CD8-positive, alpha-beta memory T cell (primary cell): ENCODE data around the gene ZNF816. TPM values are rescaled to one million over a fixed set of nuclear protein-coding genes. Genes with fewer than 3 reads are reported as not detected.

Source experiments
- CTCF ChIA-PET: fragments of 350-600 bp; sonication (Branson Sonifier 250); formaldehyde crosslinking; loops from one replicate; lab custom pipeline; 2021; ENCODE audit warnings: antibody characterized with exemption; lab: Charles Lee
- POLR2A ChIA-PET: fragments of 350-600 bp; sonication (Branson Sonifier 250); formaldehyde crosslinking; loops from one replicate; lab custom pipeline; 2021; ENCODE audit warnings: antibody characterized with exemption; lab: Charles Lee
- DNase-seq, 5 donors: peaks; one replicate each; pipeline versions ENCODE4 v3.0.0 to v3.0.0-alpha.2; 2020 to 2022; ENCODE audit warnings: mixed read lengths in 1 of 5
- H3K27ac ChIP-seq: one replicate; pipeline ENCODE4 v1.7.0; 2013; ENCODE audit warnings: low read depth, mild to moderate bottlenecking, low read length, moderate library complexity
- H3K27me3 ChIP-seq: 2 replicates; pipeline ENCODE4 v1.7.0; 2013; ENCODE audit warnings: low read length, mild to moderate bottlenecking; ENCODE audit not compliant: insufficient read depth, poor library complexity, severe bottlenecking
- H3K36me3 ChIP-seq: 2 replicates; pipeline ENCODE4 v1.7.0; 2013; ENCODE audit warnings: mild to moderate bottlenecking, low read length, moderate library complexity; ENCODE audit not compliant: insufficient read depth
- H3K4me1 ChIP-seq: 2 replicates; pipeline ENCODE4 v1.7.0; 2013; ENCODE audit warnings: mild to moderate bottlenecking, low read length, moderate library complexity; ENCODE audit not compliant: insufficient read depth
- H3K4me3 ChIP-seq: 2 replicates; pipeline ENCODE4 v1.7.0; 2013; ENCODE audit warnings: mild to moderate bottlenecking, low read length
- H3K9me3 ChIP-seq: 2 replicates; pipeline ENCODE4 v1.7.0; 2013; ENCODE audit warnings: mild to moderate bottlenecking, low read length
- H3K27ac Mint-ChIP-seq, 8 donors: one replicate each; pipeline ENCODE4 v1.8.0; 2020 to 2021; ENCODE audit warnings: mixed read lengths in 8 of 8, mild to moderate bottlenecking in 6 of 8, inconsistent platforms in 3 of 8, moderate library complexity in 3 of 8
- H3K27me3 Mint-ChIP-seq, 2 donors: one replicate each; pipeline ENCODE4 v1.8.0; 2020 to 2021; ENCODE audit warnings: mixed read lengths in 2 of 2, mild to moderate bottlenecking in 1 of 2, moderate library complexity in 1 of 2
- H3K36me3 Mint-ChIP-seq, 3 donors: one replicate each; pipeline ENCODE4 v1.8.0; 2020 to 2021; ENCODE audit warnings: mixed read lengths in 3 of 3, inconsistent platforms in 1 of 3, mild to moderate bottlenecking in 1 of 3
- H3K4me1 Mint-ChIP-seq, 3 donors: one replicate each; pipeline ENCODE4 v1.8.0; 2020 to 2021; ENCODE audit warnings: mixed read lengths in 3 of 3, inconsistent platforms in 1 of 3, mild to moderate bottlenecking in 1 of 3
- H3K4me3 Mint-ChIP-seq, 7 donors: one replicate each; pipeline ENCODE4 v1.8.0; 2020 to 2021; ENCODE audit warnings: mixed read lengths in 7 of 7, mild to moderate bottlenecking in 6 of 7, moderate library complexity in 4 of 7, inconsistent platforms in 2 of 7
- H3K9me3 Mint-ChIP-seq, 5 donors: one replicate each; pipeline ENCODE4 v1.8.0; 2020 to 2022; ENCODE audit warnings: mixed read lengths in 5 of 5, mild to moderate bottlenecking in 3 of 5, moderate library complexity in 2 of 5, inconsistent platforms in 1 of 5
- polyA plus RNA-seq: library from polyadenylated mRNA; unstranded; fragments of 300-500 nt; fragmentation: Illumina TruSeq; gene quantifications from one replicate; pipeline ENCODE4 v1.2.3, GENCODE V29; 2021
- total RNA-seq, 2 experiments: library from RNA; stranded (reverse); gene quantifications; one replicate each; pipeline ENCODE4 v1.2.3, GENCODE V29; 2021

The ZNF816 gene
- total RNA-seq (10 to 100 TPM; 10.6 to 11.0 TPM), polyA plus RNA-seq (17.1 TPM)

- peaks cover 17% of the 10 kb centered on the region for H3K4me1 ChIP-seq
- peak within 1 kb of the TSS; percentile 71 for H3K27ac ChIP-seq
- Mint-ChIP-seq H3K4me1 (peaks cover 31 to 46% (median 37%) of the 10 kb centered on the region in 3 donors), H3K4me3 (peak within 1 kb of the TSS; percentile 92 to 97 (median 95)), H3K27me3 (no peaks in the 10 kb centered on the region), H3K36me3 (peaks cover 16 to 47% (median 43%) of the 10 kb centered on the region in 3 donors), H3K27ac (peak within 1 kb of the TSS; percentile 79 to 96 (median 94)), H3K9me3 (peaks cover 13 to 43% (median 30%) of the 10 kb centered on the region in 5 donors)
- H3K36me3 ChIP-seq = peaks cover 8% of the 10 kb centered on the region
- CTCF ChIA-PET = interaction anchor here (0.9 kb wide), 1 partner anchor 31 kb away, joined by 4 read pairs; no protein-coding TSS in a partner anchor
- H3K27me3 ChIP-seq = no peaks in the 10 kb centered on the region
- DNase-seq = peak; percentile 96 to 99 (median 99)
- H3K4me3 ChIP-seq = peak within 1 kb of the TSS; percentile 85
- POLR2A ChIA-PET = interaction anchor here (1.0 to 2.3 kb wide), 3 partner anchors 20 to 235 kb away, joined by 3 to 10 read pairs (median 6); no protein-coding TSS in a partner anchor
- peaks cover 37% of the 10 kb centered on the region for H3K9me3 ChIP-seq
These were observed at the start of gene ZNF816 for GRCh38 chr19:52962394-52963246. Gene ZNF816 (minus strand): TSS chr19:52962881. CDS start chr19:52956089, 6,792 bp downstream.

DNA sequence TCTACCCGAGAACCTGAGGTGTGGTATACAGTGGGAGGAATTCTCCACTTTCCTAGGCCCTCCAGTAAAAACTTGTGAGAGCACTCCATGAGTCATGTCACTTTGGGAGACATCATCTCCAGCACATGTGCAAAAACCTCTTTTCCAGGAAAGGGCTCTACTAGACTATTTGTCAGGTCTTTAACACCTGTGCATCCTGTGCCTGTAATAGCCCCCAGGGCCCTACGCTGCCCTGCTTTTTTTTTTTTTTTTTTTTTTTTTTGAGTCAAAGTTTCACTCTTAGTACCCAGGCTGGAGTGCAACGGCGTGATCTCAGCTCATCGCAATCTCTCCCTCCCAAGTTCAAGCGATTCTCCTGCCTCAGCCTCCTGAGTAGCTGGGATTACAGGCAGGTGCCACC, 49.3 kb upstream of the ZNF816 start:
- Mint-ChIP-seq H3K4me1 (no peaks in the 10 kb centered on the region), H3K36me3 (no peaks in the 10 kb centered on the region), H3K4me3 (no peak overlapping the region), H3K27ac (no peak overlapping the region), H3K27me3 (peaks cover 0 to 8% of the 10 kb centered on the region in 2 donors), H3K9me3 (peaks cover 0 to 15% (median 3%) of the 10 kb centered on the region in 5 donors)
- POLR2A ChIA-PET = no interaction called here
- CTCF ChIA-PET = interaction anchor here (1.1 kb wide), 1 partner anchor 8 kb away, joined by 5 read pairs; no protein-coding TSS in a partner anchor
- H3K4me1 ChIP-seq = no peaks in the 10 kb centered on the region
- no peaks in the 10 kb centered on the region for H3K36me3 ChIP-seq
- no peak for DNase-seq
- H3K27me3 ChIP-seq = peaks cover 4% of the 10 kb centered on the region
- no peak overlapping the region for H3K4me3 ChIP-seq
- no peaks in the 10 kb centered on the region for H3K9me3 ChIP-seq
- no peak overlapping the region for H3K27ac ChIP-seq

DNA sequence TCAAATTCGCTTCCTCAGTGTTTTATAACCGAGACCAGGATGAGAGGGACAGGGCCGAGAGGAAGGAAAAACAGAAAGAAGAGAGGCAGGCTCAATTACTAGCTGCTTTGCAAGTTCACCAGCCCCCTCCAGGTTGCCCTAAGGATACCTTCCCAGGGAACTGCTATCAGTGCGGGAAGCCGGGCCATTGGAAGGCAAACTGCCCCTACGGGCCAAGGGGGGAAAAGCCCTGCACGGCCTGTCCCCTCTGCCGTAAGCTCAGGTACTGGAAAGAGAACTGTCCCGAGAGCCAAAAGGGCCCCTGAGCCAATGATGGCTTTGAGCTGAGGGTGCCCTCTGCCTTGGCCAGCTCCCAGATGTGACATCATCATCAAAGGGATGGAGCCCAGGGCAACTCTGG, 47.8 kb upstream of the ZNF816 start:
- peaks cover 0 to 11% (median 2%) of the 10 kb centered on the region in 5 donors for H3K9me3 Mint-ChIP-seq
- H3K27ac Mint-ChIP-seq = no peak overlapping the region
- H3K36me3 ChIP-seq = no peaks in the 10 kb centered on the region
- POLR2A ChIA-PET = no interaction called here
- no peak overlapping the region for H3K4me3 Mint-ChIP-seq
- H3K36me3 Mint-ChIP-seq = no peaks in the 10 kb centered on the region
- no peaks in the 10 kb centered on the region for H3K4me1 Mint-ChIP-seq
- H3K4me1 ChIP-seq = no peaks in the 10 kb centered on the region
- H3K27me3 Mint-ChIP-seq = peaks cover 0 to 8% of the 10 kb centered on the region in 2 donors
- CTCF ChIA-PET = no interaction called here
- H3K9me3 ChIP-seq = no peaks in the 10 kb centered on the region
- no peak for DNase-seq
- H3K27ac ChIP-seq = no peak overlapping the region
- H3K27me3 ChIP-seq = peaks cover 4% of the 10 kb centered on the region
- no peak overlapping the region for H3K4me3 ChIP-seq

- peaks cover 4% of the 10 kb centered on the region for H3K27me3 ChIP-seq
- Mint-ChIP-seq H3K36me3 (no peaks in the 10 kb centered on the region), H3K27me3 (peaks cover 0 to 8% of the 10 kb centered on the region in 2 donors), H3K4me1 (no peaks in the 10 kb centered on the region), H3K9me3 (peaks cover 0 to 9% (median 5%) of the 10 kb centered on the region in 5 donors), H3K4me3 (no peak overlapping the region), H3K27ac (peak overlapping the region in 1 of 8 donors; percentile 58)
- no peak for DNase-seq
- H3K9me3 ChIP-seq = no peaks in the 10 kb centered on the region
- H3K4me1 ChIP-seq = no peaks in the 10 kb centered on the region
- POLR2A ChIA-PET = no interaction called here
- CTCF ChIA-PET = no interaction called here
- no peak overlapping the region for H3K4me3 ChIP-seq
- H3K36me3 ChIP-seq = no peaks in the 10 kb centered on the region
- no peak overlapping the region for H3K27ac ChIP-seq
These were observed 45.5 kb upstream of the ZNF816 start for GRCh38 chr19:53008061-53008778.

- DNase-seq = no peak
- ChIA-PET POLR2A (no interaction called here), CTCF (no interaction called here)
- Mint-ChIP-seq H3K27me3 (peaks cover 0 to 8% of the 10 kb centered on the region in 2 donors), H3K27ac (peak overlapping the region in 1 of 8 donors; percentile 43), H3K4me1 (no peaks in the 10 kb centered on the region), H3K9me3 (peaks cover 0 to 9% (median 5%) of the 10 kb centered on the region in 5 donors), H3K36me3 (no peaks in the 10 kb centered on the region), H3K4me3 (no peak overlapping the region)
- no peak overlapping the region for H3K27ac ChIP-seq
- H3K9me3 ChIP-seq = no peaks in the 10 kb centered on the region
- H3K36me3 ChIP-seq = no peaks in the 10 kb centered on the region
- H3K4me3 ChIP-seq = no peak overlapping the region
- H3K4me1 ChIP-seq = no peaks in the 10 kb centered on the region
- H3K27me3 ChIP-seq = peaks cover 4% of the 10 kb centered on the region
These were observed 44.9 kb upstream of the ZNF816 start for GRCh38 chr19:53007606-53008005.

DNA sequence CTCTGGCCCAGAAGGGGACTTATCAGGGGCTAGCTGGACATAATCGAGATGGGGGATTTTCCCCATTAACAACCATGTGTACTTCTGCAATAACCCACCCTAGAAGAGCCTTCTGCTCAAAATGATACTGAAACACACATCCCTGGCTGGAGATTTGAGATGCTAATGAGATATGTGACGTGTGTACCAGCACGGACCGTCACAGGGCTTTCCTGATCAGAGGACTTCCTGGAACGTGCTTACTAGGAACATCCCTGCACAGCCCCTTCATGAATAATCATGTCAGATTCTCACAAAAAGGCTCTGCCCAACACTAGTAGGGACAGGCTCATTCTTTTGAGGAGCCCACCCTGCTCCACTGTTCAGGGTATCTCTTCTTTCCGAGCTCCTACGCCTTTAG, 44.5 kb upstream of the ZNF816 start:
- peaks cover 0 to 8% of the 10 kb centered on the region in 2 donors for H3K27me3 Mint-ChIP-seq
- no peaks in the 10 kb centered on the region for H3K36me3 Mint-ChIP-seq
- no peak for DNase-seq
- no peak overlapping the region for H3K4me3 ChIP-seq
- no peak overlapping the region for H3K27ac ChIP-seq
- H3K27ac Mint-ChIP-seq = peak overlapping the region in 1 of 8 donors; percentile 43
- H3K4me1 ChIP-seq = no peaks in the 10 kb centered on the region
- H3K4me1 Mint-ChIP-seq = no peaks in the 10 kb centered on the region
- no peak overlapping the region for H3K4me3 Mint-ChIP-seq
- H3K9me3 Mint-ChIP-seq = peaks cover 0 to 9% (median 5%) of the 10 kb centered on the region in 5 donors
- no peaks in the 10 kb centered on the region for H3K36me3 ChIP-seq
- no peaks in the 10 kb centered on the region for H3K9me3 ChIP-seq
- peaks cover 4% of the 10 kb centered on the region for H3K27me3 ChIP-seq
- ChIA-PET CTCF (no interaction called here), POLR2A (no interaction called here)

DNA sequence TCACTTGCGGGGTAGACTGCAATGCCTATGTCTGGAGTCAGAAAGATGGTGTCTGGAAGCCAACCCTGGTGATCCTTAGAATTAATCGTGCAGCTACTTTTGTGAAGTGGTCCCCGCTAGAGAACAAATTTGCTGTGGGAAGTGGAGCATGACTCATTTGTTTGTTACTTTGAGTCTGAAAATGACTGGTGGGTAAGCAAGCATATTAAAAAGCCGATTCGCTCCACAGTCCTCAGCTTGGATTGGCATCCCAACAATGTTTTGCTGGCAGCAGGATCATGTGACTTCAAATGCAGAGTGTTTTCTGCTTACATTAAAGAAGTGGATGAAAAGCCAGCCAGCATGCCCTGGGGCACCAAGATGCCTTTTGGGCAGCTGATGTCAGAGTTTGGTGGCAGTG, 41.6 kb upstream of the ZNF816 start:
- Histone ChIP-seq H3K36me3 (no peaks in the 10 kb centered on the region), H3K9me3 (no peaks in the 10 kb centered on the region), H3K4me3 (no peak overlapping the region), H3K27ac (no peak overlapping the region), H3K27me3 (peaks cover 4% of the 10 kb centered on the region), H3K4me1 (no peaks in the 10 kb centered on the region)
- CTCF ChIA-PET = no interaction called here
- H3K27me3 Mint-ChIP-seq = peaks cover 2 to 5% of the 10 kb centered on the region in 2 donors
- POLR2A ChIA-PET = no interaction called here
- H3K4me3 Mint-ChIP-seq = no peak overlapping the region
- H3K9me3 Mint-ChIP-seq = peaks cover 0 to 8% (median 4%) of the 10 kb centered on the region in 5 donors
- no peak overlapping the region for H3K27ac Mint-ChIP-seq
- no peaks in the 10 kb centered on the region for H3K4me1 Mint-ChIP-seq
- H3K36me3 Mint-ChIP-seq = peaks cover 0 to 2% (median 0%) of the 10 kb centered on the region in 3 donors
- no peak for DNase-seq
